Measurements from ENCODE around the gene RIPK1.

Gene RIPK1

DNA sequence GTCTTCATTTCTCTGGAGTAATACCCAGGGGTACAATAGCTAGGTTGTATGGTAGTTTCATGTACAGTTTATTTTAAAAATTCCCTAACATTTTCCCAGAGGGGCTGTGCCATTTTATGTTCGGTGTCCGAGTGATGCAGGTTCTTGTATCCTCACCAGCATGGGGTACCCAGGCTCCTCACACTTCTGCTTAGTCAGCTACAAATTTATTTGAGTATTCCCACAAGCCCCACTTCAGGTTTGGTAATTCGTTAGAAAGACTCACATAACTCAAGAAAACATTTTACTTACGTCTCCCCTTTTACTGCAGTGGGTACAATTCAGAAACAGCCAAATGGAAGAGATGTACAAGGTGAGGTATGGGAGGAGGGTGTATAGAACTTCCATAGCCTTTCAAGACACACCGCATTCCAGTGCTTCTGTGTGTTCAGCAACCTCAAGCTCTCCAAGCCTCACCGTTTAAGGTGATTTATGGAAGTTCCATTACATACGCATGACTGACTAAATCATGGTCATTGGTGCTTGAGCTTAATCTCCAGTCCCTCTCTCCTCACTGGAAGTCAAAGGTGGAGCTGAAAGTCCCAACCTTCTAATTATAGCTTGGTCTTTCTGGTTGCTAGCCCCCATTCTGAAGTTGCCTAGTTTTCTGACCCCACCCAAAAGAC is 18.1 kb downstream of the RIPK1 start:
- DNase-seq, result no peak

GRCh38 chr6:3088446-3088845 is 20.2 kb downstream of the RIPK1 start:
- no peak for DNase-seq

- DNase-seq, result no peak
Observed at GRCh38 chr6:3088968-3089367, 20.7 kb downstream of the RIPK1 start.

GRCh38 chr6:3090013-3090412 is 21.7 kb downstream of the RIPK1 start:
- no peak for DNase-seq

DNA sequence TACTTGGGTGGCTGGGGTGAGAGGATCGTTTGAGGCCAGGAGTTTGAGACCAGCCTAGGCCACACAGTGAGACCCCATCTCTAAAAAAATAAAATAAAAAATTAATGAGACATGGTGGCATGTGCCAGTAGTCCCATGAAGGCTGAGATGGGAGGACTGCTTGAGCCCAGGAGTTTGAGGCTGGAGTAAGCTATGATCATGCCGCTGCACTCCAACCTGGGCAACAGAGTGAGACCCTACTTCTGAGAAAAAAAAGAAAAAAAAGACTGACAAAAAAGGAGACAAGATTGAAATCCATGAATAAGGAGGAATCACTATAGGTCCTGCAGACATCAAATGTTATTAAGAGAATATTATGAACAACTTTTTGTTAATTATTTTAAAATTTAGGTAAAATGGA is 26.5 kb downstream of the RIPK1 start:
- DNase-seq, result no peak

DNA sequence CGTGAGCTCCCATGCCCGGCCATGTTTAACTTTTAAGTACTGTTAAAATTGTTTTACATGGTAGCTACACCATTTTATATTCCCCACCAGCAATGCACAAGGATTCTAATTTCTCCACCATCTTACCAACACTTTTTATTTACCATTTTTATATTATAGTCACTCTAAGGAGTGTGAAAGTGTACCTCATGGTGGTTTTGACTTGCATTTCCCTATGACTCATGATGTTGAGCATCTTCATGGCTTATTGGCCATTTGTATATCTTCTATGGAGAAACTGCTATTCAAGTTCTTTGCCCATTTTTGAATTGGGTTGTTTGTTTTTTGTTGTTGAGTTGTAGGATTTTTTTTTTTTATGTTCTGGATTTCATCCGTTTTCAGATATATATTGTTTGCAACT is 34.6 kb downstream of the RIPK1 start:
- no peak for DNase-seq

DNA sequence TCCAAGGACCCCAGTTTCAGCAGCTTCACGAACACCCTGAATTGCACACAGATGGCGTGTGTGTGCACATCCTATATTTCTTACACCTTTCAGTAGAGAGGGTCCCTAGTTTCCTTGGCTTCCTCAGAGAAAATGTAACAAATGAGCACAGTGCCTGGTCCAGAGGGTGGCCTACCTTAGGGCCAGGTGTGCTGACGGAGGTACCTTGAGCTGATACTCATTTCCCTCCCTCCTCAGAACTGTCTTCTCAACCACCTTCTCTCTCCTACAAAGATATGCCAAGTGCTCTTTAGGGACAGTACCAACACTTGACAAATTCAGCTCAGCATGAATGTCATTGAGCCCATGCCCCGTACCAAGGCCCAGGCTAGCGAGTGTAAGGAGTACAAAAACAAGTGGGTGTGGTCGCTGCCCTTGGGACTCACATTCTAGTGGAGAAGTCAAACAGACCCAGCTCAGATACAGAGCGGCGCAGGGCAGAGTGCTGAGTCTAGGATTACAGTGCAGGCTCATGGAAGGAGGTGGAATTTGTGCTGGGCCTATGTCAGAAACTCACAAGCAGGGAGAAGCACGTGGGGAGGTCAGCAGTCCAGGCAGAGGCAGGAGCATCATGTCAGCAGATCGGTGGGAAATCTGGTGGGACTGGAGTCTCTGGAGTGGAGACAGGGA is 40.6 kb downstream of the RIPK1 start:
- DNase-seq, result no peak

- no peak for DNase-seq
Observed at GRCh38 chr6:3109761-3110160, 41.5 kb downstream of the RIPK1 start.

DNA sequence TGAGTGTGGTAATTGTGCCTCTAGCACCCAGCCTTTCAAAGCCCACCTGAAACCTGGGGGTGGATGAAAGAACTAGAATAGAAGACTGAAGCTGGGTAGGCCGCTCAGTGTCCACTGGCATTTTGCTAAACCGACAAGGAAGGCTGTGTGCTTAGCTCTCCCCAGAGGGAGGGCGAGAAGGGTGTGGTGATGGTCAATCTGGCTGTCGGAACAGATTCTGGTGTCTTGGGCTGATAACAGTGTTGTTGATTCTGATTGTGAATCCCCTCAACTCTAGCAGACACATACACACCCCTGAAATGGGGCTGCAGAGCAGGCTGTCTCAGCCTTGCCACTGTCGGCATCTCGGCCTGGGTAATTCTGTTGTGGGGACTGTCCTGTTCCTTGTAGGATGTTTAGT is 46.1 kb downstream of the RIPK1 start:
- no peak for DNase-seq

- DNase-seq, result no peak
Observed at GRCh38 chr6:3117912-3118352, 49.6 kb downstream of the RIPK1 start.

DNA sequence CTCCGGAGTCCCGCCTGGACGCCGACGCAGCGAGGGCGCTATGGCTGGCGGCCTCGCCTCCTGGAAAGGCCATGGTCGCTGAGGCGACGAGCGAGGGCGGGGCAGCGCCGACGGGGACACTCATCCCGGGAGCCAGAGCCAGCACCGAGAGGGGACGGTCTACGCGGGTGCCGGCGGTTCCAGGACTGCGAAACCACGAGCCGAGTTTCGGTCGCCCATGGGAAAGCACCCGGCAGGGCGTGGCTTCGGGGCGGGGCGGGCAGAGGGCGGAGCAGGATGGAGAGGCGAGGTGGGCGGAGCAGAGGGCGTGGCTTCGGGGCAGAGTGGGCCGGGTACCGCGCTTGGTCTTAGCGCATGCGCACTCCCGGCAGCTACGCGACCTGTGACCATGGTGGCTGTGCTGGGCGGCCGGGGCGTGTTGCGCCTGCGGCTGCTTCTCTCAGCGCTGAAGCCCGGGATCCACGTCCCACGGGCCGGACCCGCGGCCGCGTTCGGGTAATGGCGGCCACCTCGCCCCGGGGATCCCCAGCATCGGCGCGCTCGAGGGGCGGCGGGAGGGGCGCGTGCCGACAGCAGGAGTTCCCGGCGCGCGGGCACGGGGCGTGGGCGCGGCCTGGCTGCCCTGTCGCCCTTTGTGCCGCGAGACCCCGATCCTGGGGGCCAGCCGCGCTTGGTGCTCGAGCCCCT is 50.2 kb downstream of the RIPK1 start, which contains the start of gene BPHL:
Gene BPHL (plus strand): TSS at position 359 of the 687 bp plus-strand sequence. CDS start 30 bp downstream, at position 389.
- peak; percentile 100 for DNase-seq

GRCh38 chr6:3119040-3119723 is 50.9 kb downstream of the RIPK1 start:
- no peak for DNase-seq

- no peak for DNase-seq
Observed at GRCh38 chr6:3120765-3121089, 52.4 kb downstream of the RIPK1 start.

- DNase-seq, result no peak
Observed at GRCh38 chr6:3122823-3123182, 54.5 kb downstream of the RIPK1 start.

GRCh38 chr6:3124667-3125066 is 56.4 kb downstream of the RIPK1 start:
- no peak for DNase-seq

- DNase-seq, result no peak
Observed at GRCh38 chr6:3125815-3126214, 57.5 kb downstream of the RIPK1 start.

GRCh38 chr6:3128356-3129108 is 60.2 kb downstream of the RIPK1 start:
- no peak for DNase-seq

- DNase-seq, result no peak
Observed at GRCh38 chr6:3131695-3132094, 63.4 kb downstream of the RIPK1 start.

GRCh38 chr6:3133515-3133914 is 65.2 kb downstream of the RIPK1 start:
- DNase-seq, result no peak

DNA sequence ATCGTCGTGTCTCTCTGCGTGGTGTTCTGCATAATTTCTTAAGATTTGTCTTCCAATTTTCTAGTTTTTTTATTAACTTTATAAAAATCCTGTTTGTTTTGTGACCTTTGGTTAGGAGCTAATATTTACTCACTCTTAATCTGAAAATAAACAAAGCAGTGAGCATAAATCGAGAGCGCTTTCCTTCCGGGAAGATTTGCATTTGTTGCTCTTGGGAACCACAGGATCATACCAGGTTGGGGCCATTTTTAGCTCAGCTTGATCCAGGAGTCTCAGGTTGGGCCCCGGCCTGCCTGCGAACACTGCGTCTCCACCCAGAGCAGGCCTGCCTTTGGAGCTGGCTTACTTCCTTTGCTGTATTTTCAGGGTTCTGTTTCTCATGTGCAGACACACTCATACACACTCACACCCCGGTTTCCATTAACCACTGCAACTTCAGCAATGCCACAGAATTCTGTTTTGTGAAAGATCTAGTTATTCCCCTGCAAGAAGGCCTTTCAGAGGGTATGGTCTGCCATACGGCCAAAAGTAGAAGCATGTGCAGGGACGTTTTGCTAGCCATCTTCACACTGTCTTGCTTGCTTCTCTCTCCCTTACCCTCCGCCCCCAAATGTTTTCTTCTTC is 67.5 kb downstream of the RIPK1 start:
- no peak for DNase-seq

GRCh38 chr6:3136292-3137011 is 68.2 kb downstream of the RIPK1 start:
- DNase-seq, result no peak
